ES-I3 (cell line): Measurements from ENCODE around the gene PDE1A.

Source experiments
- H3K36me3 ChIP-seq: 2 replicates; pipeline ENCODE4 v1.6.1; 2013; ENCODE audit warnings: mild to moderate bottlenecking, low read length, control low read depth, moderate library complexity; ENCODE audit not compliant: insufficient read depth
- H3K4me1 ChIP-seq: 2 replicates; pipeline ENCODE4 v1.6.1; 2013; ENCODE audit warnings: mild to moderate bottlenecking, control low read depth, low read length; ENCODE audit not compliant: insufficient read depth
- H3K9ac ChIP-seq: 2 replicates; pipeline ENCODE4 v1.6.1; 2013; ENCODE audit warnings: low read depth, mild to moderate bottlenecking, low read length, moderate library complexity
- H3K9me3 ChIP-seq: 2 replicates; pipeline ENCODE4 v1.6.1; 2013; ENCODE audit warnings: mild to moderate bottlenecking, low read length, moderate library complexity; ENCODE audit not compliant: control insufficient read depth, insufficient read depth

PDE1A gene

GRCh38 chr2:182426918-182427240 is at the start of gene PDE1A:
Gene PDE1A, minus strand, starts transcription at chr2:182427036.
- Histone ChIP-seq H3K9me3 (no peaks in the 10 kb centered on the region; the same call in 1 of the 2 replicates), H3K36me3 (no peaks in the 10 kb centered on the region), H3K9ac (no peak within 1 kb of the TSS), H3K4me1 (no peaks in the 10 kb centered on the region)

GRCh38 chr2:182473635-182474034 is 46.8 kb upstream of the PDE1A start:
- Histone ChIP-seq H3K9ac (no peak overlapping the region), H3K36me3 (no peaks in the 10 kb centered on the region), H3K9me3 (no peaks in the 10 kb centered on the region), H3K4me1 (no peaks in the 10 kb centered on the region)

GRCh38 chr2:182463760-182464159 is 36.9 kb upstream of the PDE1A start:
- Histone ChIP-seq H3K9me3 (no peaks in the 10 kb centered on the region), H3K36me3 (no peaks in the 10 kb centered on the region), H3K4me1 (no peaks in the 10 kb centered on the region), H3K9ac (no peak overlapping the region)

GRCh38 chr2:182456784-182457183 is 29.9 kb upstream of the PDE1A start:
- Histone ChIP-seq H3K4me1 (no peaks in the 10 kb centered on the region), H3K9me3 (no peaks in the 10 kb centered on the region), H3K36me3 (no peaks in the 10 kb centered on the region), H3K9ac (no peak overlapping the region)

- Histone ChIP-seq H3K9me3 (no peaks in the 10 kb centered on the region), H3K4me1 (peaks cover 12% of the 10 kb centered on the region), H3K9ac (no peak overlapping the region), H3K36me3 (no peaks in the 10 kb centered on the region)
Measured at GRCh38 chr2:182452456-182452990, 25.7 kb upstream of the PDE1A start.

DNA sequence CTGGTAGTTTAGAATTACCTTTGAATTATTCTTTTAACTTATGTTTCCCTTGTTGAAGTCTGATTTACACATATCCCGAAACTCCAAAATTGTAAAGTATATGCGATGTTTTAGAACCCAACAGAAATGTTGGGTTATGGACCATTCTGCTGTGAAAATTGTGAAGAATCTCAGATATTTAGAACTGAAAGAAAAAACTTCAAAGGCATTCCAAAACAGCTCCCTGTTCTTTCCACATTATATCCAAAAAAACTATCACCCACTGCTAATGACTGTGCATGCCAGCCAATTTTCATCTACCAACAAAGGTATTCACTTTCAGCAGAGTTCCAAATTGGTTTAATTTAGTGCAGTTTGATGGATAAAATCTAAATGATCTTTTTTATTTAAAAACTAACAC is 21.5 kb upstream of the PDE1A start:
- H3K9me3 ChIP-seq = no peaks in the 10 kb centered on the region
- no peaks in the 10 kb centered on the region for H3K36me3 ChIP-seq
- H3K4me1 ChIP-seq = peaks cover 16% of the 10 kb centered on the region
- no peak overlapping the region for H3K9ac ChIP-seq

DNA sequence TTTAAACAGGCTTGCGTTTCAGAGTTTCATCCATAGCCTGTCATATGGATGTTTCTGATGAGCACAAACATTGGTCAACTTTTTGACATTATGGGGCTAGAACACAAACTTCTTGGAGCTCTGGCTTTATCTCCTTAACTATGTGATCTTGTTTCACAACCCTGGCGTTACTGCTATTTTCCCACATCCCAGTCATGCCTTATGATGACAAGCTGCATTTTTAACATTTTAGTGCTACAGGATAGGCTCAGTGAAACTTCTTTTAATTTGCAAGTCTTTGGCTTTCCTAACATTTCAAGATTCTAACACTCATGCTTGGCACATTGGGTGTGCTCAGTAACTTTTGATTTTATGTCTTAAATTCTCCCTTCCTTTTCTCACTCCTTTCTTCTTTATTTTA is 21.0 kb upstream of the PDE1A start:
- peaks cover 16% of the 10 kb centered on the region for H3K4me1 ChIP-seq
- H3K9ac ChIP-seq = no peak overlapping the region
- no peaks in the 10 kb centered on the region for H3K36me3 ChIP-seq
- no peaks in the 10 kb centered on the region for H3K9me3 ChIP-seq

GRCh38 chr2:182447163-182447562 is 20.3 kb upstream of the PDE1A start:
- peaks cover 16% of the 10 kb centered on the region for H3K4me1 ChIP-seq
- no peaks in the 10 kb centered on the region for H3K36me3 ChIP-seq
- no peak overlapping the region for H3K9ac ChIP-seq
- H3K9me3 ChIP-seq = no peaks in the 10 kb centered on the region

DNA sequence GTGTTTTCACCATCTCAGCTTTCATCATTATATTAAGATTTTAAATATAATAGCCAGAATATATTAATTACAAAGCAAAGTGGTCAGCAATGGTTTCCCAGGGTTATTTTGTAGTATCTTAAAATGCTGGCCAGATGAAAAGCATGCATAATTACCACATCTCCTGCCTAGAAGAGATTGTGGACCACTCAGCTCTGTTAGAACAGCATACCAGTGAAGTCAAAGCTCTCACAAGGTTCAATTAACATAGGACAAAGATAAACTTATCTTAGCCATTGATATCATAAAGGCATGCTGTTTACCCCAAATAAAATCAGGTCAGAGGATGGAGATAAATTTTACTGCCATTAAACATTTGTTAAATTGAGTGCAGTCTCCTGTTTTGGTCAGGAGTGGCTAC is 19.3 kb upstream of the PDE1A start:
- Histone ChIP-seq H3K4me1 (peaks cover 16% of the 10 kb centered on the region), H3K9ac (no peak overlapping the region), H3K36me3 (no peaks in the 10 kb centered on the region), H3K9me3 (no peaks in the 10 kb centered on the region)

DNA sequence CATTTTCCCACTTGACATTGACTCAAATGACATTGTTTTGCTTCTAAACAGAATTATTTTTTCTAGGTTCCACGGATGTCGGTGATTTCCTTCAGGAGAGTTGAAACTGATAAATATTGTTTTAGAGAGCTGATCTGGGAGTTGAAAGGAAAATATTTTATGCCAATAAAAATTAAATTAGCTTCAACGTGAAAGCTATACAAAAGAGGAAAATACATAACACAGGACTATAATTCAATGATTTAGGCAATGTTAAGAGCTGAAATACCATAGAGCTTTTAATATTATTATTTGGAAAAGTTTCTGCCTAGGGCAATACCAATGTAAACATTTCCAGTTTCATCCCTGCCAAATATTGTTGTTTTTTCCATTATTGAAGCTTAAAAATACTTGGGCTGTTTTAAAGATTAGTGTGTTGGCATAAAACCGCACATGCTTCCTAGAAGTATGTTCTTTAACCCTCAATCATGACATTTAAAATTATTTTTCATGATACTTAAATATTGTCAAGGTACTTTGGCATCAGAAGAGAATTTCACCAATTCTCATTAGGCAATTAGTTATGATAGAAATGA is 18.6 kb upstream of the PDE1A start:
- no peaks in the 10 kb centered on the region for H3K9me3 ChIP-seq
- peaks cover 16% of the 10 kb centered on the region for H3K4me1 ChIP-seq
- no peaks in the 10 kb centered on the region for H3K36me3 ChIP-seq
- H3K9ac ChIP-seq = no peak overlapping the region

- Histone ChIP-seq H3K4me1 (peaks cover 16% of the 10 kb centered on the region), H3K9ac (no peak overlapping the region), H3K36me3 (no peaks in the 10 kb centered on the region), H3K9me3 (no peaks in the 10 kb centered on the region)
Measured at GRCh38 chr2:182444806-182445205, 18.0 kb upstream of the PDE1A start.

DNA sequence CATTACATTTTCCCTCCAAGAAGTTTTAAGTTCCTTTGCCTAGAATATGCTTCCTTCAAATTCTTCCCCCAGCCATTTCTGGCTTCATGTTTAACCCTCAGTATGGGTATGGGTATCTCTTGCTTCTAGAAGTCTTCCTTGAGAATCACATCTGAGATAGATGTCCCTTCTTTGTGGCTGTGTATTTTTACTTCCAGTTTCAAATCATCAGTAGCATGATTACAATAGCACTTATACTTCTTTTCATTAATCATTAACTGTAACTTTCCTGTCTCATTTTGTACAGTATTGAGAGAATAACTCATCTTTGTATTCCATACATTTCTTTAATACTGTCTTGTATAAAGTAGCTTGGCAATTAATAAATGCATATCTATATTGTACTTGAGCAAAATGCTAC is 17.3 kb upstream of the PDE1A start:
- no peaks in the 10 kb centered on the region for H3K9me3 ChIP-seq
- no peaks in the 10 kb centered on the region for H3K36me3 ChIP-seq
- peaks cover 16% of the 10 kb centered on the region for H3K4me1 ChIP-seq
- no peak overlapping the region for H3K9ac ChIP-seq

DNA sequence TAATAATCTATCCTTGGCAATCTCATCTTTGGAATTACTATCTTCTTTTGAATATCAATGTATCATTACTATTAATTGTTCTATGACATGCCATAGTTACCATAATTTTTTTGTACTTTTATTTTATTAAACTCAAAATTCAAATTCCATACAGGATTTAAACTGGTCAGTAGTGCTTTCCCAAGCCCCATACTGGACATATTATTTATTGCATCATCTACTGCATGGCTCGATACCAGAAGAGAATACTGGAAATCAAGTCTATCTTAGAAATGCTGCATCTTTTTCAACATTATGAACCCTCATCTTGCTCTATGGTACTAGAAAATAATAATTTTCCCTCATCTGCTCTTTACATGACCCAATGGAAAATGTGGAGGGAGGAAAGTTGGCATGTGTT is 9.4 kb upstream of the PDE1A start:
- Histone ChIP-seq H3K9me3 (no peaks in the 10 kb centered on the region), H3K36me3 (no peaks in the 10 kb centered on the region), H3K9ac (no peak overlapping the region), H3K4me1 (no peaks in the 10 kb centered on the region)

DNA sequence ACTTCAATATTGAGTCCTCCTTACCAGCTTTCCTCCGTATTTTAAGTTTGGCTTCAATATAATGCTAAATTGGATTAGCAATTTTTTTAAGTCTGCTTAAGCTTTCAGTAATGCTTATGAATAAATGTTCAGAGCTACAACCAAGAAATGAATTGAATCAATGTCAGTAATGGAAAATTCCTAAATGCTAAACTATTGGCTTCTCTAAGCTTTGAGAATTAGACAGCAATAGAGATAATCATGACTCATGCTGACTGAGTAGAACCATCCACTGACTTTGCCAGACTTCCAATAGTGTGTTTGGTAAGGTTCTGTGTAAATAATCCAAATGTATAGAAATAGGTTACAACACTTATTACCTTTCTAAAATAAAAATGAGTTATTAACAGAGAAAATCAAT is 8.9 kb upstream of the PDE1A start:
- no peaks in the 10 kb centered on the region for H3K4me1 ChIP-seq
- no peaks in the 10 kb centered on the region for H3K9me3 ChIP-seq
- H3K9ac ChIP-seq = no peak overlapping the region
- H3K36me3 ChIP-seq = no peaks in the 10 kb centered on the region

- no peak overlapping the region for H3K9ac ChIP-seq
- no peaks in the 10 kb centered on the region; the same call in 1 of the 2 replicates for H3K9me3 ChIP-seq
- H3K4me1 ChIP-seq = no peaks in the 10 kb centered on the region
- H3K36me3 ChIP-seq = no peaks in the 10 kb centered on the region
Measured at GRCh38 chr2:182432051-182432450, 5.2 kb upstream of the PDE1A start.

GRCh38 chr2:182428476-182428875 is 1.6 kb upstream of the PDE1A start:
- Histone ChIP-seq H3K9me3 (no peaks in the 10 kb centered on the region; the same call in 1 of the 2 replicates), H3K9ac (no peak overlapping the region), H3K36me3 (no peaks in the 10 kb centered on the region), H3K4me1 (no peaks in the 10 kb centered on the region)
